ENCODE data around the gene MRPL33. TPM values are rescaled to one million over a fixed set of nuclear protein-coding genes. Genes with fewer than 3 reads are reported as not detected.
"Not testable (repeated sequence)": the region's sequence is repeated elsewhere in the genome, so short reads cannot be mapped to it uniquely, and the experiment has no call there.

MRPL33 gene
- total and polyA plus RNA-seq, 3 experiments from 2014 or later: 85.8 to 251 (median 90.0) TPM

- Mint-ChIP-seq H3K9me3 (no peaks in the 10 kb centered on the region), H3K36me3 (no peaks in the 10 kb centered on the region), H3K4me3 (peak overlapping the region in 1 of 7 donors; percentile 35), H3K27me3 (peaks cover 2 to 5% of the 10 kb centered on the region in 2 donors), H3K4me1 (peaks cover 8 to 11% (median 10%) of the 10 kb centered on the region in 3 donors), H3K27ac (peak overlapping the region in 1 of 8 donors; percentile 75)
- DNase-seq: no peak
- ChIA-PET POLR2A (no interaction called here), CTCF (interaction anchor here (1.2 kb wide), 1 partner anchor 33 kb away, joined by 3 read pairs; no protein-coding TSS in a partner anchor)
- Histone ChIP-seq H3K9me3 (ENCODE audit: low read length) (no peaks in the 10 kb centered on the region), H3K36me3 (ENCODE audit: insufficient read depth, low read length) (no peaks in the 10 kb centered on the region), H3K4me3 (ENCODE audit: low read length) (no peak overlapping the region), H3K4me1 (ENCODE audit: insufficient read depth, low read length) (peaks cover 6% of the 10 kb centered on the region), H3K27me3 (ENCODE audit: insufficient read depth, low read length, poor library complexity, severe bottlenecking) (no peaks in the 10 kb centered on the region), H3K27ac (ENCODE audit: low read depth, low read length) (no peak overlapping the region)
Observed at GRCh38 chr2:27736890-27737204, 34.7 kb upstream of the MRPL33 start.

GRCh38 chr2:27737676-27738348, 33.7 kb upstream of the MRPL33 start:
- no peak for DNase-seq
- peaks cover 2 to 7% of the 10 kb centered on the region in 2 donors for H3K27me3 Mint-ChIP-seq
- CTCF ChIA-PET: interaction anchor here (1.3 kb wide), 1 partner anchor 15 kb away, joined by 3 read pairs; no protein-coding TSS in a partner anchor
- peaks cover 8 to 11% (median 10%) of the 10 kb centered on the region in 3 donors for H3K4me1 Mint-ChIP-seq
- Histone ChIP-seq H3K9me3 (ENCODE audit: low read length) (no peaks in the 10 kb centered on the region), H3K27me3 (ENCODE audit: insufficient read depth, low read length, poor library complexity, severe bottlenecking) (no peaks in the 10 kb centered on the region), H3K36me3 (ENCODE audit: insufficient read depth, low read length) (no peaks in the 10 kb centered on the region), H3K4me1 (ENCODE audit: insufficient read depth, low read length) (peaks cover 6% of the 10 kb centered on the region), H3K27ac (ENCODE audit: low read depth, low read length) (no peak overlapping the region), H3K4me3 (ENCODE audit: low read length) (no peak overlapping the region)
- peak overlapping the region in 1 of 8 donors; percentile 68 for H3K27ac Mint-ChIP-seq
- H3K4me3 Mint-ChIP-seq: no peak overlapping the region
- no peaks in the 10 kb centered on the region for H3K36me3 Mint-ChIP-seq
- no peaks in the 10 kb centered on the region for H3K9me3 Mint-ChIP-seq
- POLR2A ChIA-PET: no interaction called here

- CTCF ChIA-PET: interaction anchor here (1.3 kb wide), 1 partner anchor 15 kb away, joined by 3 read pairs; no protein-coding TSS in a partner anchor
- Mint-ChIP-seq H3K27me3 (peaks cover 2 to 7% of the 10 kb centered on the region in 2 donors), H3K4me3 (no peak overlapping the region)
Observed at GRCh38 chr2:27738349-27739057, 33.0 kb upstream of the MRPL33 start.

GRCh38 chr2:27739058-27739373, 32.5 kb upstream of the MRPL33 start:
- CTCF ChIA-PET: no interaction called here
- H3K27me3 ChIP-seq (ENCODE audit: insufficient read depth, low read length, poor library complexity, severe bottlenecking): no peaks in the 10 kb centered on the region
- no peak overlapping the region for H3K27ac Mint-ChIP-seq

More at GRCh38 chr2:27738349-27739057, 33.0 kb upstream of the MRPL33 start:
- H3K27ac ChIP-seq (ENCODE audit: low read depth, low read length): no peak overlapping the region
- H3K36me3 Mint-ChIP-seq: no peaks in the 10 kb centered on the region
- H3K4me1 ChIP-seq (ENCODE audit: insufficient read depth, low read length): peaks cover 6% of the 10 kb centered on the region
- no peaks in the 10 kb centered on the region for H3K9me3 ChIP-seq (ENCODE audit: low read length)
- peaks cover 8 to 11% (median 10%) of the 10 kb centered on the region in 3 donors for H3K4me1 Mint-ChIP-seq
- H3K9me3 Mint-ChIP-seq: no peaks in the 10 kb centered on the region
- no peaks in the 10 kb centered on the region for H3K36me3 ChIP-seq (ENCODE audit: insufficient read depth, low read length)
- H3K4me3 ChIP-seq (ENCODE audit: low read length): no peak overlapping the region
- no peaks in the 10 kb centered on the region for H3K27me3 ChIP-seq (ENCODE audit: insufficient read depth, low read length, poor library complexity, severe bottlenecking)
- no peak for DNase-seq
- H3K27ac Mint-ChIP-seq: peak overlapping the region in 1 of 8 donors; percentile 68
- POLR2A ChIA-PET: no interaction called here

GRCh38 chr2:27741673-27742072, 29.8 kb upstream of the MRPL33 start:
- Histone ChIP-seq H3K27ac (ENCODE audit: low read depth, low read length) (no peak overlapping the region), H3K4me3 (ENCODE audit: low read length) (no peak overlapping the region), H3K9me3 (ENCODE audit: low read length) (no peaks in the 10 kb centered on the region), H3K36me3 (ENCODE audit: insufficient read depth, low read length) (no peaks in the 10 kb centered on the region), H3K4me1 (ENCODE audit: insufficient read depth, low read length) (no peaks in the 10 kb centered on the region), H3K27me3 (ENCODE audit: insufficient read depth, low read length, poor library complexity, severe bottlenecking) (no peaks in the 10 kb centered on the region)
- Mint-ChIP-seq H3K4me1 (peaks cover 0 to 5% (median 0%) of the 10 kb centered on the region in 3 donors), H3K4me3 (no peak overlapping the region), H3K27ac (no peak overlapping the region), H3K27me3 (peaks cover 4 to 9% of the 10 kb centered on the region in 2 donors), H3K36me3 (no peaks in the 10 kb centered on the region), H3K9me3 (no peaks in the 10 kb centered on the region)
- no peak for DNase-seq
- ChIA-PET POLR2A (no interaction called here), CTCF (no interaction called here)

More at GRCh38 chr2:27739058-27739373, 32.5 kb upstream of the MRPL33 start:
- H3K9me3 Mint-ChIP-seq: no peaks in the 10 kb centered on the region
- Histone ChIP-seq H3K4me3 (ENCODE audit: low read length) (no peak overlapping the region), H3K36me3 (ENCODE audit: insufficient read depth, low read length) (no peaks in the 10 kb centered on the region), H3K9me3 (ENCODE audit: low read length) (no peaks in the 10 kb centered on the region), H3K27ac (ENCODE audit: low read depth, low read length) (no peak overlapping the region), H3K4me1 (ENCODE audit: insufficient read depth, low read length) (peaks cover 6% of the 10 kb centered on the region)
- POLR2A ChIA-PET: no interaction called here
- H3K36me3 Mint-ChIP-seq: no peaks in the 10 kb centered on the region
- DNase-seq: no peak
- H3K4me3 Mint-ChIP-seq: no peak overlapping the region
- peaks cover 2 to 7% of the 10 kb centered on the region in 2 donors for H3K27me3 Mint-ChIP-seq
- H3K4me1 Mint-ChIP-seq: peaks cover 8 to 11% (median 10%) of the 10 kb centered on the region in 3 donors

GRCh38 chr2:27742571-27742970, 28.9 kb upstream of the MRPL33 start:
- no peaks in the 10 kb centered on the region for H3K4me1 ChIP-seq (ENCODE audit: insufficient read depth, low read length)
- H3K27ac ChIP-seq (ENCODE audit: low read depth, low read length): no peak overlapping the region
- H3K4me1 Mint-ChIP-seq: no peaks in the 10 kb centered on the region
- H3K27ac Mint-ChIP-seq: no peak overlapping the region
- H3K27me3 Mint-ChIP-seq: peaks cover 3 to 14% of the 10 kb centered on the region in 2 donors
- H3K9me3 Mint-ChIP-seq: no peaks in the 10 kb centered on the region
- H3K4me3 Mint-ChIP-seq: no peak overlapping the region
- H3K36me3 ChIP-seq (ENCODE audit: insufficient read depth, low read length): no peaks in the 10 kb centered on the region
- ChIA-PET CTCF (no interaction called here), POLR2A (no interaction called here)
- no peaks in the 10 kb centered on the region for H3K36me3 Mint-ChIP-seq
- no peaks in the 10 kb centered on the region for H3K27me3 ChIP-seq (ENCODE audit: insufficient read depth, low read length, poor library complexity, severe bottlenecking)
- H3K9me3 ChIP-seq (ENCODE audit: low read length): no peaks in the 10 kb centered on the region
- H3K4me3 ChIP-seq (ENCODE audit: low read length): no peak overlapping the region
- DNase-seq: no peak

GRCh38 chr2:27745494-27745893, 26.0 kb upstream of the MRPL33 start:
- DNase-seq; POLR2A ChIA-PET; H3K9me3 ChIP-seq (ENCODE audit: low read length); H3K36me3 Mint-ChIP-seq; H3K27ac Mint-ChIP-seq; H3K27me3 ChIP-seq (ENCODE audit: insufficient read depth, low read length, poor library complexity, severe bottlenecking); H3K4me3 ChIP-seq (ENCODE audit: low read length); H3K36me3 ChIP-seq (ENCODE audit: insufficient read depth, low read length); H3K4me1 ChIP-seq (ENCODE audit: insufficient read depth, low read length); H3K4me1 Mint-ChIP-seq; H3K4me3 Mint-ChIP-seq; H3K27ac ChIP-seq (ENCODE audit: low read depth, low read length): not testable (repeated sequence)
- peaks cover 3 to 12% (median 6%) of the 10 kb centered on the region in 5 donors for H3K9me3 Mint-ChIP-seq
- CTCF ChIA-PET: interaction anchor here (0.9 to 1.2 kb wide), 2 partner anchors 9 to 42 kb away, joined by 3 read pairs; no protein-coding TSS in a partner anchor
- H3K27me3 Mint-ChIP-seq: peaks cover 12 to 22% of the 10 kb centered on the region in 2 donors

GRCh38 chr2:27746325-27746724, 25.2 kb upstream of the MRPL33 start:
- ChIA-PET CTCF (no interaction called here), POLR2A (no interaction called here)
- H3K4me1 ChIP-seq (ENCODE audit: insufficient read depth, low read length): no peaks in the 10 kb centered on the region
- no peak overlapping the region for H3K4me3 ChIP-seq (ENCODE audit: low read length)
- H3K36me3 Mint-ChIP-seq: peaks cover 0 to 4% (median 3%) of the 10 kb centered on the region in 3 donors
- H3K27ac Mint-ChIP-seq: peak overlapping the region in 1 of 8 donors; percentile 16
- H3K4me1 Mint-ChIP-seq: no peaks in the 10 kb centered on the region
- H3K27me3 Mint-ChIP-seq: peaks cover 12 to 22% of the 10 kb centered on the region in 2 donors
- no peak for DNase-seq
- no peaks in the 10 kb centered on the region for H3K27me3 ChIP-seq (ENCODE audit: insufficient read depth, low read length, poor library complexity, severe bottlenecking)
- H3K36me3 ChIP-seq (ENCODE audit: insufficient read depth, low read length): no peaks in the 10 kb centered on the region
- no peak overlapping the region for H3K27ac ChIP-seq (ENCODE audit: low read depth, low read length)
- no peak overlapping the region for H3K4me3 Mint-ChIP-seq
- no peaks in the 10 kb centered on the region for H3K9me3 ChIP-seq (ENCODE audit: low read length)
- H3K9me3 Mint-ChIP-seq: peaks cover 3 to 12% (median 6%) of the 10 kb centered on the region in 5 donors
